Activated T-cell treated with anti-CD3 and anti-CD28 coated beads for 1 hour (primary cell): ENCODE measurements around the gene ABCA10.
"Not testable (repeated sequence)": the region's sequence is repeated elsewhere in the genome, so short reads cannot be mapped to it uniquely, and the experiment has no call there.

Experiments
- DNase-seq: peaks from one replicate; pipeline ENCODE4 v3.0.0-alpha.2; 2020; ENCODE audit warnings: low read depth

ABCA10 gene

DNA sequence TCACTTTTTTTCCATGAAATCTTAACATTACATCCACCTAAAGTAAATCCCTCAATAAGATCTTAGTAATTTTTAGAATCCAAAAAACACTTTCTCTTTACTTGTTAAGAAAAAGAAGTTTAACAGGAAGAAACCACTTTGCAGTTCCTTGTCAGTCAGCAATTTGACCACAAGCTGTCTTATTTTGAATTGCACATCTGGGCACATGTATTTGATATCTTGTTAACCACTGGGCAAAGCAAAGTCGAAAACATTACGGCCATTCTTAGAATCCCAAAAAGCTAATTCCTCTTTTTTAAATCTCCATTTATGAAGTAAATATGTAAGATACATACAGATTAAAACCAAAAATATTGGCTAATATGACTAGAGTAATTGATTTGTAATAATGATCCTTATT, 1.1 kb downstream of the ABCA10 start:
- no peak for DNase-seq

DNA sequence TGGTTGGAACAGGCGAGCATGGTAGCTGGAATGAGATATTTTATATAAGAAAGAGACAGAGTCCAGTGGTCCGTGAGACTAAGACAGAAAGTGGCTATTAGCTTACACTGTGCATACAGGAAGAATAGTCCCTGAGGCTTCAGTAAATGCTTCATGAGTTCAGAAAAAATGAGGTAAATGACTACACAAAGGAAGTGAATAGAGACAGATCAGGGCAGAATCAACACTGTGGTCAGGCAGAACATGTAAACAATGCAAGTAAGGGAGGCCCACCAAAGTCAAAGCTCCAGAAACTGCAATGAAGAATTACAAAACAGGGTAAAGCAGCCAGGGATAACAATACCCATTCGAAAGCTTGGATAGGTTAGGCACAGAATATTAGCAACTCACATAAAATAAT, 4.8 kb downstream of the ABCA10 start:
- no peak for DNase-seq

DNA sequence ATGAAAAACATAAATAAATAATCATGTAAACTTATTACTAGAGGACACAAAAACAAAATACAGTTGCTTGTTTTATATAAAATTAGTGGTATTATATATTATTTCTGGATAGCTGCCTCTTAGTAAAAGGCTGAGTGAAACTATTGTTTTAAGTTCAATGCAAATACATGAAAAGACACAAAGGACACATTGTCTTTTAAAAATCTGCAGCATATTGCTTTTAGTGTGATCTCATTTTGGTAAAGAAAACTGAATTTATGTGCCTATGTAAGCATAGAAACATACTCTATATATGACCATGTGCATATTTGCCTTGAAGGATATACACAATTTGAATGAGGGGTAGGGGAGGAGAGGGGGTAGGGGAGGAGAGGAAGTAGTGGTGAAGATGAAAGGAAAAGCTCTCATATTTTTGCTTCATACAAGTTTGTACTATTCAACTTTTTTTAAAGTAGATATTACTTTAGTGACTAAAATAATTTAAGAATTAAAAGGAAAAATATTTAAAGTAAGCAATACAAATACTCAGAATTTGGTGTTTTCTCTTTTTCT, 5.8 kb downstream of the ABCA10 start:
- no peak for DNase-seq

DNA sequence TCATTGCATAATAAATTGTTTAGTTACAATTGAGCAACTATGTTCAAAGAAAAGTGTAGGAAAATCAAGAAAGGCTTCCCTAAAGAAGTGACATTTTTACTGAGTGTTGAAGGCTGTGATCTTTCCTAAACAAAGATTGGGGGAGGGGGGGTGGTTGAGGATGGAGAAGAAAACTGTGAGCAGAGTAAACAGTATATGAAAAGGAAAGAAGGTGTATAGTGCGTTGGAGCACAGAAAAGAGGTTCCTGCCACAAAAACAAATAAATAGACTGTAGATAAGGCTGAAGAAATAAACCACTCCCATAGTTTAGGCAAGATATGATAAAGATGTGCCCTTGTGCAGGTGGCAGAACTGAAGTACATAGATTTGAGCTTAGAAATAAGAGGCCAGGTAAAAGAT, 8.5 kb downstream of the ABCA10 start:
- no peak for DNase-seq

DNA sequence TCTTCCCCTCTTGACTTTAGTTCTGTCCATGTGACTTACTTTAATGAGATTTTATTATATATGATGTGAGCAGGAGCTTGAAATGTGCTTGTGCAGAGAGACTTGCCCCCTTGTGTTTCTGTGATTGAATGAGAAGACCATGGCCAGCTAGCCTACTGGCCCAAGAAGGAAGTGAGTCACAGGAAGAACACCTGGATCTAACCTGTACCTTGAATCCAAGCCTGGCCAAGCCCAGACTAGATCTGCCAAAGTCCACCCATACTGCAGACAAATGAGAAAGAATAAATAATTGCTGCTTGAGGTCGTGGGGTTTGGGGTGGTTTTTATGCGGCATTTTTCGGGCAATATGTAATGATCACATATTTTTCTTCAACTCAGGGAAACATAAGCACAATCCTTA, 9.6 kb downstream of the ABCA10 start:
- no peak for DNase-seq

DNA sequence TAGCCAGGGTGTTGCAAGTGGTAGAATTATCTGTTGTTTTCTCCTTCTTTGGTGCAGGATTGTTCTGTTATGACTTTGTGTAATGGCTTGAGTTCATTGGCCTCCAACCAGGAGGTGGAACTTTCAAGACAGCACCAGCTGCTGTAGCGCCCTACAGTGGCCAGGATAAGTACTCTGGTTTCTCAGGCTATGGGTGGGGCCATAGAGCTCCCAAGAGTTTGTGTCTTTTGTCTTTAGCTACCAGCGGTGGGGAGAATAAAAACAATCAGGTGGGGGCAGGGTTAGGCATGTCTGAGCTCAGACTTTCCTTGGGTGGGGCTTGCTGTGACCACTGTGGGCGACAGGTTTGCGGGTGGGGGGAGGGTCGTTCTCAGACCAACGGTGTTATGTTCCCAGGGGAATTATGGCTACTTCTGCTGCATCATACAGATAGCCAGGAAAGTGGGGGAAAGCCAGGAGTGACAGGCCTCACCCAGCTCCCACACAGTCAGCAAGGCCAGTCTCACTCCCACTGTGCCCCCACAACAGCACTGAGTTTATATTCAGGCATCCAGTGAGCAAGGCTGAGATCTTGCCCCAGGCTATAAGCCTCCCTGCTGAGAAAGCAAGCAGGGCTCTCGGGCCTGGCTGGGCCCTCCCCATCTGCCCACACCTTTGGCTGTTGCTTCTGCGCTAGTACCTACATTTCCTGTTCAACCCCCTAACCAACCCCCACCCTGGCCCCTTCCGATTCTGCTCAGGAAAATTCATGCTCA, 15.4 kb downstream of the ABCA10 start:
- DNase-seq = no peak

DNA sequence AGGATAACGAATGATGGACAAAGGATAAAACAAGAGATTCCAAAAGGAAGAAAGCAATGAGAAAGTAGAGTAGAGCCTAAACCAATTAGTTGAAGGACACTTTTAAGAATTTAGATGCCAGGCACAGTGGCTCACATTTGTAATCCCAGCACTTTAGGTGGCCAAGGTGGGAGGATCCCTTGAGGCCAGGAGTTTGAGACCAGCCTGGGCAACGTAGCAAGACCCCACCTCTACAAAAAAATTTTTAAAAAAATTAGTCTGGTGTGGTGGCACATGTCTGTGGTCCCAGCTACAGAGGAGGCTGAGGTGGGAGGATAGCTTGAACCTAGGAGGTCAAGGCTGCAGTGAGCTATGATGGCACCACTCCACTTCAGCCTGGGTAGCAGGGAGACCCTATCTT, 20.0 kb downstream of the ABCA10 start:
- no peak for DNase-seq

DNA sequence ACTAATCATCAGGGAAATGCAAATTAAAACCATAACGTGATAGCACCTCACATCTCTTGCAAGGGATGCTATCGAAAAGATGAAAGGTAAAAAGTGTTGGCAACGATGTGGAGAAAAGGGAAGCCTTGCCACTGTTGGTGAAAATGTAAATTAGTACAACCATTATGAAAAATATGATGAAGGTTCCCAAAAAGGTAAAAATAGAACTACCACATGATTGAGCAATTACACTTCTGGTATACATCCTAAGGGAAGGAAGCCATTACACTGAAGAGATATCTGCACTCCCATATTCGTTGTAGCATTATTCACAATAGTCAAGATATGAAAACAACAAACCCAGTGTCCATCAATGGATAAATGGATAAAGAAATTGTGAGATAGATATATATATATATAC, 21.5 kb downstream of the ABCA10 start:
- DNase-seq = no peak

DNA sequence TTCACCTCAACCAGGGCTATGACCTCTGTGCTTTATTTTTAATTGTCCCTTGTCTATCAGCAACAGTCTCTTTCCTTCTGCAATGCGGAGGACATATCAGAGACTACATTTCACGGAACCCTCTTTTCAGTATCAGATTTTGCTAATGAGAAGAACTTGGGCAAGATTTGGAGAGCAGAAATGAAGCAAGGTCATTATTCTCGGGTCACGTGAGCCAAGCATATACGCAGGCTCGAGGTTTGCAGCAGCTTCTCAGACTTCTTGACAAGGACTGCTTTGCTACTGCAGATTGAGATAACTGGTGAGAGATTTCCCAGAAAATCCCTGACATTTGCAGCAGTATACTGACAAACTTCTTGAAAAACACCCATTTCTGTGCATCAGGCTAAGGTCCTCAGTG, 30.4 kb downstream of the ABCA10 start:
- no peak for DNase-seq

DNA sequence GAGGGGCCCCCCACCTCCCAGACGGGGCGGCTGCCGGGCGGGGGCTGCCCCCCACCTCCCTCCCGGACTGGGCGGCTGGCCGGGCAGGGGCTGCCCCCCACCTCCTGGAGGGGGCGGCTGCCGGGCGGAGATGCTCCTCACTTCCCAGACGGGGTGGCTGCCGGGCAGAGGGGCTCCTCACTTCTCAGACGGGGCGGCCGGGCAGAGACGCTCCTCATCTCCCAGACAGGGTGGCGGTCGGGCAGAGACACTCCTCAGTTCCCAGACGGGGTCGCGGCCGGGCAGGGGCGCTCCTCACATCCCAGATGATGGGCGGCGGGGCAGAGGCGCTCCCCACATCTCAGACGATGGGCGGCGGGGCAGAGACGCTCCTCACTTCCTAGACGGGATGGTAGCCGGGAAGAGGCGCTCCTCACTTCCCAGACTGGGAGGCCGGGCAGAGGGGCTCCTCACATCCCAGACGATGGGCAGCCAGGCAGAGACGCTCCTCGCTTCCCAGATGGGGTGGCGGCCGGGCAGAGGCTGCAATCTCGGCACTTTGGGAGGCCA, 32.4 kb downstream of the ABCA10 start:
- not testable (repeated sequence) for DNase-seq

DNA sequence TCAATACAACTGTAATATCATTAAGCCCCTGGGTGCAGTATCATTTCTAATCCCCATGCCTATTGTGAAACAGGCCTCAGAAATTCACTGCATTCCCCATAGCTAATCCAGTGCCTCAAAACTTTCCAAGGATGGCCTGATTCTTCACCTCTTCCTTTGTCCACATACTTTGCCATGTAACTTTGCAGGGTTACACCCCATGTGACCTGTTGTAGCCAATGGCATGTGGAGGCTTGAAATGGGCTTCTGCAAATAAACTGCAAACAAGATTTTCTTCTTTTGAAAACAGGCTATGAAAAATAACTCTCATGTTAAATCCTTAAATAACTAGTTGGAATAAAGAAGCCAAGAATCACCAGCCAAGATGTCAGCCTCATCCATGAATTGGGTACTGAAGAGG, 35.9 kb downstream of the ABCA10 start:
- no peak for DNase-seq

DNA sequence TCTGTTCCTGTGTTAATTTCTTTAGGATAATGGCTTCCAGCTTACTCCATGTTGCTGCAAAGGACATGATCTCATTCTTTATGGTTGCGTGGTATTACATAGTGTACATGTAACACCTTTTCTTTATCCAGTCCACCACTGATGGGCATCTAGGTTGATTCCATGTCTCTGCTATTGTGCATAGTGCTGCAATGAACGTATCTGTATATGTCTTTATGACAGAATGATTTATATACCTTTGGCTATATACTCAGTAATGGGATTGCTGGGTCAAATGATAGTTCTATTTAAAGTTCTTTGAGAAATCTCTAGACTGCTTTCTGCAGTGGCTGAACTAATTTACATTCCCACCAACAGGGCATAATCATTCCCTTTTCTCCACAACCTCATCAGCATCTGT, 39.8 kb downstream of the ABCA10 start:
- DNase-seq = no peak

DNA sequence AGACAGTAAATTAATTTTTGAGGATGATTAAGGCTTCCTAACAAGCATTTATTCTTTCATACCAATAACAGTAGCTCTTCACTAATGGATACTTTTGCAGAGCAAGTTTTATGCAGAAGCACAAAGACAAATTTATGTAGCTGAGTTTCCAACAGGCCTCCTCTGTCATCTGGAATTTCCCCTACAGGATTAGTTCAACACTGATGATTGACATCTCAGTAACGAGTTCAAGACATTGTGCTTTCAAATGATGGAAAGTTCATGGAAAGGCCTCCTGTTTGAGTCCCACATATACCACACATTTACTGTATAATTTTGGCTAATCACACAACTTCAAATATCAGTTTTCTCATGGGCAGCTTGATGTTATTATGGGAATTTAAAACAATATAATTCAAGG, 40.6 kb downstream of the ABCA10 start:
- no peak for DNase-seq

DNA sequence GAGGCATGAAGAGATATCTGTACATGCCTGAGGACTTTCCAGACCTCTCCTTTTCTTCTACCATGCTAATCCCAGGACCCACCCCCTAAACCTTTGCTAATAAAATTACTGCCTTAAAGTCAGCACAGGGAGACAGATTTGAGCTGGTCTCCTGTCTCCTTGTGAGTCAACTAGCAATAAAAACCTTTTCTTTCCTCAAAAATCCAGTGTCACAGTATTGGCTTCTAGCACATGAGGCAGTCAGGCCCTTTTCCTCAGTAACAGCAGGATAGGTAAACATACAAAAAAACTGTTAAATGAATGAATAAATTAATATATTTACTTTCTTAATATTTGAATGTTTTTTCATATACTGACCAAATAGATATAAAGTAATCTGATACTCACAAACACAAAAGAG, 41.3 kb downstream of the ABCA10 start:
- DNase-seq = no peak

DNA sequence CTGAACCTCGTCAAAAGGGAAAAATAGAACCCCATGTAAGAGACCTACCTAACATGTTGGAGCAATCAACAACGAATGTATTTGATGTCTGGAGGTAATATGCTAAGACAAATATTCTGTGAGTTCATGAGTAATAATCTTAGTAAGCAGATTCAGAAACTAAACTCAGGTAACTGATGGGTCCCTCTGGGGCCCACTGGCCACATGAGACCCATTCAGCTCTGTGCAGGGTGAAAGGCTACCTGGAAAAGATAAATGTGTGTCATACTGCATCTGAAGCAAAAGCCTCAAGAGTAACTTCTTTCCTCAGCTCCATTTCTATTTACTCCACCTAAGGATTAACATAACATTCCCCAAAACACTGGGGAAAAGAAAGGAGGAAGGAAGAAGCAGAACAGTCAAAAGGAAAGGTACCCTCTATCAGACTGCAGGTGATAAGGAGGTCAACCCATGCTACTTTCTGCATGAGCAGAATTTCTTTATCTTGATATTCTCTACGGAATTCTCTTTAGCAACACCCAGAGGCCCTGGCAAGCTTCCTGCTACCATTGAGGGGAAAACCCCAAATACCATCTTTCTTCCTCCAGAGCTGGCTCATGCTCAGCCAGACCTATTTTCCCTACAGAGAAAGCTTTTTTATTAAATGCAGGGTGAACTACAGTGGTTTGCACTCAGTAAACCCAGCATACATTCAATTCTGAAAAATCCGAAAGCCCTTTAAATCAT, 49.2 kb downstream of the ABCA10 start:
- no peak for DNase-seq

DNA sequence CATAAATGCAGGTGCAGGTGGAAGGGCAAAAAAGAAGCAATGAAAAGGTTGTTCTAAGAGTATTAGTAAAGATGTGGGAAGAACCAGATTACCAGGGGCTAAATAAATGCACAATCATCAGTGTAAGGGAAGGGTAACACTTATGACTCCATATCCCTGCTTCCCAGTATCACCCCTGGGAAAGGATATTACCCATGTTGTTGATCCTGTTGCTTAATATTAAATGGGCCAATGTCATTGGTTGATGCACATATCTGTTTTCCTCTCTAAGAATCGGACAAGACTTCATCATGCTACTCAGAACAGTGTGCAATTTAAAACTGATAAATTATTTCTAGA, 52.2 kb downstream of the ABCA10 start:
- DNase-seq = no peak

DNA sequence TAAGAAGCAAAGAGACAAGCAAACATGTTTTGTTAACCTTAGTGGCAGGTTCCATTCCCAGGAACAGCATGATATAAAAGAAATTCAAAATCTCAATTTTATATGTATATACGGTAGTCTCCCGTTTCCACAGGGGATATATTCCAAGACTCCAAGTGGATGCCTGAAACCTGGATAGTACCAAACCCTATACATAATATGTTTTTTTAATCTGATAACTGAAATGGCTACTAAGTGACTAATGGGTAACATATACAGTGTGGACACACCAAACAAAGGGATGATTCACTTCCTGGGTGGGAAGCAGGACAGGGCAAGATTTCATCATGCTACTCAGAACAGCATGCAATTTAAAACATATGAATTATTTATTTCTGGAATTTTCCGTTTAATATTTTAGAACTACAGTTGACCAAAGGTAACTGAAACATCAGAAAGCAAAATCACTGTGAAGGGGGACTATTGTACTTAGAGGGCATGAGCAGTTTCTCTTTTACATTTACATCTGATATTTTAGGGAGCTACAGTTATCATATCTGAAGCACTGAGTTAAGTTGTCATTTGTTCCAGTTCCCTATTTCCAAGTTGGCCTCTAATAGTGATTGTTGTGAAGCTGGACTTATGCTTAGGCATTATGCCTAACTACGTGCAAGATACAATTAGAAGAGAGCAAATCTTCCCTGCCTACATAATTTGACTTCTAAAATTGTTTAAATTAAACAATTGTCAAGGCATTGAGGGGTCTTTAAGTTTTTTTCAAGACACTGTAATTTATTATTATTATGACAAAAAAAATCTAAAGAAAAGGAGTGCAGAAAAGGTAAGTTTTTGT, 52.8 kb downstream of the ABCA10 start:
- no peak for DNase-seq

DNA sequence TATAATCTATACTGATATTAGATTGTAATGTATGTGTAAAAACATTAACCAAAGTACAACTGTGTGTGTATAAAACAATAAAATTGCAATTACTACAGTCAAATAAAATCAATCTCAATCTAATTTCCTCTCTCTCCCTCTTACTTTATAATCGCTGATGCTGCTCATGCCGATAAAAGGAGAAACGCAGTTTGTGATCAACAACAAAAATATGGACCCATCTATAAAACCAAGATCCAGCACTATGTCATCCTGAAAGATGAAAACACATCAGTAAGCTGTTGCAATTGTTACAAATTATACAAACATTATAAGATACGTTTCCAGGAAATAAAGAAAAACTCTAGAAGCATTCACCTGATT, 53.4 kb downstream of the ABCA10 start:
- no peak for DNase-seq

DNA sequence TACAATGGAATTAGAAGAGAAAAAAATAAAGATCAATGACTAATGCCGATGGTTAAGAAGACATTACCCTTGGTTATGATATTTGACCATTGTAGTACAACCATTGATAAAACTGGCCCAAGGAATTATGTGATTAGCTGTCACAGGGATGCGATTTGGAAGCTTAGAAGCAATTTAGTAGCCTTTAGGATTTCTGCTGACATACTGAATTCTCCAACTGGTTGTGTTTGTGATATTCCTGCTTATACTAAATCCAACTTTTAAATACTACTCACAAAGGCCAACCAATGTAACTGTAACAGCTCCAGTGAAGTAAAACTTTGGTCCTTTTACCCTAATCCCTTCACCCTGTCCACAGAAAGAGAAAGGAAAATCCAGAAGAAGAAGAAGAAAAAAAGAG, 55.5 kb downstream of the ABCA10 start:
- DNase-seq = no peak

DNA sequence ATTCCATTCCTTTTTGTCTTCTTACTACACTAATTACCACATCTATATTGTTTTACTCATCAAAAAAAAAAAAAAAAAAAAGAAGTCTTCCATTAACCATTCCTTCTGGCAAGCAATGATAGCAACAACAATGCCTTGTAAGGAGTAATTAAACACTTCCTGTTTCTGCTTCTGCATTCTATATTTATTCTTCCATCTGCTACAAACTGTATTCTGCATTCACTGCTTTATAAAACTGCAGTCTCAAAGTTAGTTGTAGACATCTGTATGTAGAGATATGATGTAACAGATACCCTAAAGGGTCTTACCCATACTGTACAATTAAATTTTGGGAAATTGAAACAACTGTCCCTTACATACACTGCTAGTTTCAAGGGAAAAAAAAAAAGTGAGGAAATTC, 58.2 kb downstream of the ABCA10 start:
- no peak for DNase-seq

DNA sequence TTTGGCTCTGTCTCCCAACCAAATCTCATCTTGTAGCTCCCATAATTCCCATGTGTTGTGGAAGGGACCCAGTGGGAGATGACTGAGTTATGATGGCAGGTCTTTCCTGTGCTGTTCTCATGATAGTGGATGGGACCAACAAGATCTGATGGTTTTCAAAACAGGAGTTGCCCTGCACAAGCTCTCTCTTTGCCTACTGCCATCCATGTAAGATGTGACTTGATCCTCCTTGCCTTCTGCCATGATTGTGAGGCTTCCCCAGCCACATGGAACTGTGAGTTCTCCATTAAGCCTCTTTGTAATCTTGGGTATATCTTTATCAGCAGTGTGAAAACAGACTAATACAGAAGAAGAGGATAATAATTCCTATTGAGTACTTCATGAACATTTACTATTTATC, 60.0 kb downstream of the ABCA10 start:
- not testable (repeated sequence) for DNase-seq

DNA sequence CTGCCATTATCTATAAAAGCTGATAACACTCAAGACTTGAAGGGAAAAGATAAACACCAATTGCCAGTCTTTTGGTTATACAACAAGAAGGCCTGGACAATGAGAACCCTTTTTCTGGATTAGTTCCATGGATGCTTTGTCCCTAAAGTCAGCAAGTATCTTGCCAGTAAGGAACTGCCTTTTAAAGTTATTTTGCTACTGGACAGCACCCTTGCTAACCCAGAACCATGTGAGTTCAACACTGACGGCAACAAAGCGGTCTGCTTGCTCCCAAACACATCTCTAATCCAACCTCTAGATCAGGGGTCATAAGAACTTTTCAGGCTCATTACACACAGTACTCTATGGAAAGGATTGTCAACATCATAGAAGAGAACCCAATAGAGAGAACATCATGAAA, 61.7 kb downstream of the ABCA10 start:
- no peak for DNase-seq

DNA sequence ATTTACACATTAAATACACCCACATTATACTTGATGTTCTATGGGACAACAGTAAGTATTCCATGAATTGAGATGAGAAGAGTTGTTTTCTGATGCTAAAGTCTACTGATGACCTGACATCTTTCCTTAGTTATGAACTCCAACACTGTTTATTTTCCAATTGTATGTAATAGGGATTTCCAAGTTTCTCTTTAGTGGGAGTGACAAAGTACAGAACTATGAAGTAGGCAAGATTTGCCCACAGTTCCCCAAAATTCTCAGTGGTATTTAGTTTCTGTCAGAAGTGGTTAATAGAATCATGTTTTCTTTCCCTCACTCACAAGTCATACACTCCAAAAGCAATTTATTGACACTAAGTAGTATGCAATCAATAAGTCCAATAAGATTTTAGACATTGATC, 64.4 kb downstream of the ABCA10 start:
- no peak for DNase-seq
